Stimulated activated CD8-positive, alpha-beta memory T cell treated with anti-CD3 and anti-CD28 coated beads, Interleukin-12 subunit alpha, Interleukin-12 subunit beta, amount 100 ng/mL, for 24 hours (primary cell): ENCODE measurements around the gene USHBP1.
A peak's percentile ranks its signal among the peaks of the same experiment; 100 is the strongest.

Source experiments
- DNase-seq: peaks from one replicate; pipeline ENCODE4 v3.0.0-alpha.2; 2020; ENCODE audit errors: extremely low read depth

Gene USHBP1

GRCh38 chr19:17237747-17238706 lies 26.5 kb downstream of the USHBP1 start:
- no peak for DNase-seq

GRCh38 chr19:17236811-17237543 lies 27.6 kb downstream of the USHBP1 start:
- no peak for DNase-seq

GRCh38 chr19:17235971-17236777 lies 28.4 kb downstream of the USHBP1 start:
- DNase-seq, result no peak

GRCh38 chr19:17235300-17235970 lies 29.1 kb downstream of the USHBP1 start:
- DNase-seq, result peak; percentile 43

GRCh38 chr19:17234911-17235299 lies 29.6 kb downstream of the USHBP1 start:
- DNase-seq, result no peak

- no peak for DNase-seq
Observed at GRCh38 chr19:17232258-17232657, 32.3 kb downstream of the USHBP1 start.

- DNase-seq, result no peak
Observed at GRCh38 chr19:17229890-17230289, 34.7 kb downstream of the USHBP1 start.

- no peak for DNase-seq
Observed at GRCh38 chr19:17227798-17228367, 36.7 kb downstream of the USHBP1 start.

- peak; percentile 91 for DNase-seq
Observed at GRCh38 chr19:17226002-17226933, 38.3 kb downstream of the USHBP1 start, which contains the start of gene OCEL1. Gene OCEL1 (plus strand): TSS chr19:17226226. CDS start chr19:17226248, 22 bp downstream.

- no peak for DNase-seq
Observed at GRCh38 chr19:17225053-17225452, 39.5 kb downstream of the USHBP1 start.

GRCh38 chr19:17220207-17220758 lies 44.3 kb downstream of the USHBP1 start:
- no peak for DNase-seq

GRCh38 chr19:17219286-17219685 lies 45.3 kb downstream of the USHBP1 start:
- DNase-seq, result no peak

- DNase-seq, result no peak
Observed at GRCh38 chr19:17216058-17216670, 48.4 kb downstream of the USHBP1 start.

GRCh38 chr19:17215127-17215971 lies 49.2 kb downstream of the USHBP1 start, which contains the start of gene USE1:
Gene USE1 (plus strand): TSS chr19:17215357. CDS start chr19:17215406, 49 bp downstream.
- DNase-seq, result peak; percentile 66

GRCh38 chr19:17214508-17215126 lies 49.9 kb downstream of the USHBP1 start:
- DNase-seq, result no peak

- DNase-seq, result no peak
Observed at GRCh38 chr19:17213334-17213733, 51.2 kb downstream of the USHBP1 start.
